HG03064 (cell line): ENCODE results near the gene TMTC1.
"Not testable (repeated sequence)": the region's sequence is repeated elsewhere in the genome, so short reads cannot be mapped to it uniquely, and the experiment has no call there.

Experiments
- ATAC-seq: cut with Tn5 transposase; IDR thresholded peaks from one replicate; pipeline ENCODE4 v1.9.1; 2021; ENCODE audit warnings: low read depth; ENCODE audit not compliant: unreplicated experiment

Gene TMTC1

DNA sequence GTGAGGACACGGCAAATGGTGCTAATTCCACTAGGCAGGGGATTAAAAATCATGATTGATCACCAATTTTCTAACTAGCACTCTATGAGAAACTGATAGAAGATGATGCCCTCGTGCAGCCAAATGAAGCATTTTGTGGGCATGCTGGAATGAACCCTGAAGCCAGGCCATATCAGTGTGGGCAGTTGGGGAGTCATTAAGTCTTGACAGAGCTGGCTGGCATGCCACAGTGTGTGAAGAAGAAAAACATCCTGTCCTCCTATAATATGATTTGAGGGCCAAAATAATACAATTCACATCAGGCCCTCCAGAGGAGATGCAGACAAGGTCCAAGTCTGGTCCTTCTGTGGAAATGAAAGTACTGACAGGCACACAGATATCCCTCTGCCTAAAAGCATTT lies 107.1 kb downstream of the TMTC1 start:
- ATAC-seq = no peak

- ATAC-seq = no peak
Measured at GRCh38 chr12:29674463-29674862, 109.3 kb downstream of the TMTC1 start.

GRCh38 chr12:29673346-29673745 lies 110.4 kb downstream of the TMTC1 start:
- ATAC-seq = no peak

DNA sequence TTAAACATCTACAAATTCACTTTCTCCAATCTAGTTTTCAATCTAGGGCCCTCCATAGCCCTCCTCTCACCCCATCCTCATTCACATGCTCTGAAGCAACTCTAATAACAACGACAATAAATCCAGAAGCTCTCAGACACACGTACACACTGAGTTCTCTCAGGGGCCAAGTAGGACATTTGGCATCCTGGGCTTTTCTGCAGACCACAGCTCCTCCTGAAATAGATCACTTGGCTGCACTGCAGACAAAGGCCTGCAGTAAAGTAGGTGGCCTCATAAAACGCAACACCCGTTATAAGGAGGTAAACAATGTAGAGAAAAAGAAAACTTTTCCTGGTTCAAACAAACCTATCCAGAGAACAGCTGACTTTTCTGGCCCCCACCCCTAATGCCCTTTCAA lies 111.2 kb downstream of the TMTC1 start:
- no peak for ATAC-seq

DNA sequence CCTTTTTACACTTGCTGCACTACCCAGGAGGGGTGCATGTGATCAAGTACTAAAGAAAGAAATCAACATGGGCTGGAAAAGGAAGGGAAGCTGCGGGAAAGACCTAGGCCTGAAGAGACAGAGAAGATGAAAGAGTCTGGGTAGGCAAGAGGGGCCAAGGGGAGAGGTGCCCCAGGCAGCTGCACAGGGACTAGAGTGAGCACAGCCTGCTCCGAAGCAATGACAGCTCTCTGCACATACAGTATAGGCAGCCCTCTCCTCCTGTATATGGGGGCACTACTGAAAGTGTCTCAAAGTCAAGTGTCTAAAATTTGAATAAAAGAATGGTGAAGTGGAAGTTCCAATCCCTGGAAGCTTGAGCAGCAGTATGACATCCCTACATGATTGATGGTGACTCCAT lies 112.0 kb downstream of the TMTC1 start:
- ATAC-seq = no peak

GRCh38 chr12:29667011-29667410 lies 116.7 kb downstream of the TMTC1 start:
- no peak for ATAC-seq

GRCh38 chr12:29665107-29665506 lies 118.6 kb downstream of the TMTC1 start:
- no peak for ATAC-seq

GRCh38 chr12:29662734-29663323 lies 120.9 kb downstream of the TMTC1 start:
- no peak for ATAC-seq

DNA sequence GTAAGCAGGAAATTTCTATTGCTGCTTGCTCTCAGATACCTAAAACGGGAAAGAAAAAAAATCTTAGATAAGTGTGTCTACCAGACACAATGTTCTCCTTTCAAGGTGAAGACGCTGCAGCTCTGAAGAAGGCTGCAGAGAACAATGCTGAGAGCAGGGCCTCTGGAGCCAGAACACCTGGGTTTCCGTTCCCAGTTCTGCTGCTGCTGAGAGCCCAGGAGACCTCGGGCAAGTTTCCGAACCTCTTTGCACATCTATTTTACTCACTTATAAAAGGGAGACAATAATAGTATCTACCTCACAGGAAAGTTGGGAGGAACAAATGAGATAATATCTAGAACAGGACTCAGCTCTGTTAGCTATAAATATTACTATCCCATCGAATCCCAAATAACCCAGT lies 122.9 kb downstream of the TMTC1 start:
- ATAC-seq = no peak

DNA sequence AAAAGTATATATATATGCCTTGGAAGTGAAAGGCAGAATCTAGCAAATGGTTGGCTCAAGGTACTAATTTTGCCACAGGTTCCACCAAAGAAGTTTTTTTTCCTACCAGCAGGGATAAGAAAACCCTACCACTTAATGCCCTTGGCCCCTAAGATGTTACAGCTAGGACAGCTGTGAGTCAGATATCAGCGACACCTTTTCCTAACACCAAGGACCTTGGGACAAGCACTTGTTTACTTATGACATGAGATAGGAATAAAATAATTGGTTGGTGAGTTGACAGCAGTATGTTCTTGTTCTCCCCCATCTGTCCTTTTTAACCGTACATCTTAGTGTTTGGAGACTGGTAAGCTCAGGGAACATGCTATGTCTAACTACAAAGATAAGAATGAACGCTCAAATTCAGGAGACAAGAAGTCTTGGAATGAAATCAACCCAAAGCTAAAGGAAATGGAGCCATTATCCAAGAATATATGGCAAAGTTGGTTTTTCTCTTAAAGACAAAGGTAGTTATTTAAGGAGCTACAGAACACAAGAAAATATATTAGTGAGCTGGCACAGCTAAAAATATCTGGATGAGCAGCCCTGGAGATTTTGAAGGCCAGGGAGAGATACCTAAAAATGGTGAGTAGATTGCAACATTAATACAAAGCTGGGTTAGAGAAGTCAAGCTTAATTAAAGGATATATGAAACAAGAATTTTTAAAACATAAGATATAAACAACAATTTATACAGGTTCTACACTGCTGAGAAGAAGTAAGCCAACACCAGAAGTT lies 126.8 kb downstream of the TMTC1 start:
- ATAC-seq = no peak

DNA sequence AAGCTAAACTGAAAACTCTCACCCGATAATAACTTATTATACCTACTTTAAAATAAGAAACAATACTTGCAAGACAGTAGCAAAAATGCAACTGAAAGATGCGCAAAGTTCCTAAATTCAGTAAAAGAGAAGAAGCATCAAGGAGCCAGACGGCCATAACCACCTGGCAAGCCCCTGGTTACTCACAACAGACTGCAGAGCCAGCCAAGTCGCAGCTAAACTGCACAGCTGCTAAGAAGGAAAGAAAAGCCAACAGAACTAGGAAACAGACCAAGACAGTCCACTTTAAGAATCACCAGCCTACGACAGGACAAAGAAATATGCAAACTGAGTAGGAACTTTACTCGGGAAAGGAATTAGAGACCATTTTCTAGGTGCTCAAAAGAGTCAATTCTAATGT lies 127.9 kb downstream of the TMTC1 start:
- no peak for ATAC-seq

GRCh38 chr12:29653286-29653685 lies 130.5 kb downstream of the TMTC1 start:
- no peak for ATAC-seq

- no peak for ATAC-seq
Measured at GRCh38 chr12:29650371-29650770, 133.4 kb downstream of the TMTC1 start.

DNA sequence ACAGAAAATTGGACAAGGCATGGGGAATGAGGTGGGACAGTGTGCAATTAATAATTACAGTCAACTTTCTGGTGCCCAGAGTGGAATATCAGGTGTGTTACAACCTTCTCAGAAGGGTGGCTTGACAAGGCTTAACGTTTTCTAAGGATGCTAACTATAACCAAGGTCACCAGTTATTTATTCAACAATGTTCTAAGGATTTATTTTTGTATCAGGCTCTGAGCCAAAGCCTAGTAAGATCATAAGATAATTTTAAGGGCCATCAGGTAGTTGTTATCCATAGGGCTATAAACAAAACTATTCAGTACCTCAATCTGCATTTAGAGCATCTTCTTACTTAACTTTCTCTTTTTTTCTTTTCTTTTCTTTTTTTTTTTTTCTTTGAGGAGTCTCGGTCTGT lies 134.0 kb downstream of the TMTC1 start:
- ATAC-seq = no peak

GRCh38 chr12:29644536-29645162 lies 139.1 kb downstream of the TMTC1 start:
- no peak for ATAC-seq

GRCh38 chr12:29640589-29641345 lies 143.0 kb downstream of the TMTC1 start:
- ATAC-seq = no peak

DNA sequence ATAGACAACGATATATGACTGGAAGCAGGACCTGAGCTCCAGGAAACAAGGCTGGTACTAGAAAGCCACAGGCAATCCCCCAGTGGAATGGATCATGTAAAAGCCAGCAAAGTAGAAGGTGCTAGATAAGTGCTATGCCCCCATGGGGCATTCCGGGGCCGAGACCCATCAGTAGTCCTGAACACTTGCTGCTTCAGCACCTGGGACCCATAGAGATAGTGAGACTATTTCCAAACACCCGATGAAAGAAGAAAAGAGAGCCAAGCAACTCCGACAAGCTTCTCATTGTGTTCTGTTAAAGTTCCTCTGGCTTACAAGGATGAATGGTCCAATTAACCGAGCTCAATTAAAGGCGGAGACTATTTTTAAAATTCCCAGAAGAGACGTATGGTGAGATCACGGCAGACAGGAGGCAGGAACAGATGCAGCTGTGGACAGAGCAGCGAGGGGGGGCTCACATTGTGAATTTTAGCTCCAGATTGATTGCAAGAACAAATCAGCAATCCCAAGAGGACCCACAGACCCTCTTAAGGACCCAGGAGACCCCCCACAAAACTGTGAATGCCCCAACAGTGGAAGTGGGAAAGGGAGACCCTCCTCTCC lies 143.7 kb downstream of the TMTC1 start:
- no peak for ATAC-seq

DNA sequence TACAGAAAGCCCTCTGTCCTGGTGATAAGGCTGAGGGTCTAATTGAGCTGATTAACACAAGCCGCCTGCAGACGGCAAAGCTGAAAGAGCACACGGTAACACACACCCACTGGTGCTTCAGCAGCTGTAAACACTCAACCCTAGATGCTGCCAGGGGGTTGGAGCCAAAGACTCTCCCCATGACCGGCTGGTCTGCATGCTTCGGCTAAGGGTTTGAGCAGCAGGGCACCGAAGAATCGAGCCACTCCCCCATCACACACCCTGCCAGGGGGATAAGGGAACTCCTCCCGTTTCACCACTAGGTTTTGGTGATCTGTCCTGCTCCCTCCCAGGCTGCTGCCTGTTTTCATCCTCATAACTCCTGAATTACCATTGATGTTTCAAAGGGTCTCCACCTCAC lies 145.2 kb downstream of the TMTC1 start:
- no peak for ATAC-seq

DNA sequence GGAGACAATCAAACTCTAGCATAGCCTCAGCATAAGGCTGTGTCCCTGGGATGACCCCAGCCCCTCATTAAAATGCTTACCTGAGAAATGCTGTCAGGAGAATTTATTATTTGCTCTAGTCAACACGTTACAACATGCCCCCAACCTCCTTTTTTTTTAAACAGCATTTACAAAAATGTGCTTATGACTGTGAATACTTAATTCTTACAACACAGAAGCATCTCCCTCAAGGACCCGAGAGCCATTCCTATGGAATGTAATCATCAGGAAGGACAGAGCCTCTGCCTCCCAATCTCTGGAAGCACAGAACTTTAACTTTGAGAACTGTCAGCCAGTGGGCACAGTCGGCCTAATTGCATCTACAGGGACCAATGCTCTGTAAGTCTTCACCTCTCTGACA lies 149.7 kb downstream of the TMTC1 start:
- no peak for ATAC-seq

- ATAC-seq = not testable (repeated sequence)
Measured at GRCh38 chr12:29630164-29630563, 153.6 kb downstream of the TMTC1 start.

DNA sequence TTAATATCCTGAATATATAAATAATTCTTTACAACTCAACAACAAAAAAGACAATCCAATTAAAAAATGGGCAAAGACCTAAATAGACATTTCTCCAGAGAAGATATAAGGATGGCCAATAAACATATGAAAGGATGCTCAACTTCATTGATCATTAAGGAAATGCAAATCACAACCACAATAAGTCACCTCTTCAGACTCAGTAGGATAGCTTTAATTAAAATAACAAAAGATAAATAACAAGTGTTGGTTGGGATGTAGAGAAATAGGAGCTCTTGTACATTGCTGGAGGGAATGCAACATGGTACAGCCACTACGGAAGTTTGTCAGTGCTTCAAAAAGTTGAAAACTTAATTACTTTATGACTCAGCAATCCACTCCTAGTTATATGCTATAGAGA lies 156.5 kb downstream of the TMTC1 start:
- ATAC-seq = no peak
